ENCODE data around the gene SLC34A3.

The SLC34A3 gene
- total RNA-seq = 0 to 0.12 (median 0) reads per million in 9 experiments

GRCh38 chr9:137230705-137231371 is at the start of gene SLC34A3:
TSS of gene SLC34A3 (plus strand) at chr9:137230901. CDS start at chr9:137231703, 802 bp downstream.
- H3K36me3 Mint-ChIP-seq (ENCODE audit: insufficient read depth) = no peaks in the 10 kb centered on the region
- ATAC-seq (replicated peaks) (no peak), DNase-seq (no peak)
- peaks cover 16 to 38% of the 10 kb centered on the region in 2 donors for H3K27me3 Mint-ChIP-seq
- no peak within 1 kb of the TSS for H3K27ac Mint-ChIP-seq
- H3K4me3 Mint-ChIP-seq = no peak within 1 kb of the TSS
- H3K9me3 Mint-ChIP-seq = no peaks in the 10 kb centered on the region
- H3K4me1 Mint-ChIP-seq (ENCODE audit: low read depth in 2 of 2) = peaks cover 4 to 11% of the 10 kb centered on the region in 2 donors

- peaks cover 11 to 12% of the 10 kb centered on the region in 2 donors for H3K4me1 Mint-ChIP-seq (ENCODE audit: low read depth in 2 of 2)
- no peaks in the 10 kb centered on the region for H3K9me3 Mint-ChIP-seq
- DNase-seq (no peak), ATAC-seq (replicated peaks) (no peak)
- H3K36me3 Mint-ChIP-seq (ENCODE audit: insufficient read depth) = peaks cover 46% of the 10 kb centered on the region
- H3K4me3 Mint-ChIP-seq = no peak overlapping the region
- H3K27ac Mint-ChIP-seq = no peak overlapping the region
- H3K27me3 Mint-ChIP-seq = no peaks in the 10 kb centered on the region
Observed at GRCh38 chr9:137181680-137182079, 49.0 kb upstream of the SLC34A3 start.

- Mint-ChIP-seq H3K4me1 (ENCODE audit: low read depth in 2 of 2) (peaks cover 20 to 21% of the 10 kb centered on the region in 2 donors), H3K36me3 (ENCODE audit: insufficient read depth) (peaks cover 48% of the 10 kb centered on the region), H3K27me3 (no peaks in the 10 kb centered on the region), H3K4me3 (no peak overlapping the region), H3K9me3 (no peaks in the 10 kb centered on the region), H3K27ac (no peak overlapping the region)
- DNase-seq (no peak), ATAC-seq (replicated peaks) (no peak)
Observed at GRCh38 chr9:137182836-137183235, 47.9 kb upstream of the SLC34A3 start.

GRCh38 chr9:137183980-137184595 is 46.6 kb upstream of the SLC34A3 start:
- ATAC-seq (replicated peaks) (no peak), DNase-seq (no peak)
- no peak overlapping the region for H3K4me3 Mint-ChIP-seq
- no peaks in the 10 kb centered on the region for H3K9me3 Mint-ChIP-seq
- H3K27ac Mint-ChIP-seq = no peak overlapping the region
- no peaks in the 10 kb centered on the region for H3K27me3 Mint-ChIP-seq
- H3K36me3 Mint-ChIP-seq (ENCODE audit: insufficient read depth) = peaks cover 53% of the 10 kb centered on the region
- H3K4me1 Mint-ChIP-seq (ENCODE audit: low read depth in 2 of 2) = peaks cover 22 to 26% of the 10 kb centered on the region in 2 donors

GRCh38 chr9:137184881-137185660 is 45.6 kb upstream of the SLC34A3 start:
- H3K4me3 Mint-ChIP-seq = no peak overlapping the region
- DNase-seq (no peak), ATAC-seq (replicated peaks) (no peak)
- H3K36me3 Mint-ChIP-seq (ENCODE audit: insufficient read depth) = peaks cover 59% of the 10 kb centered on the region
- peaks cover 32 to 33% of the 10 kb centered on the region in 2 donors for H3K4me1 Mint-ChIP-seq (ENCODE audit: low read depth in 2 of 2)
- H3K9me3 Mint-ChIP-seq = no peaks in the 10 kb centered on the region
- no peaks in the 10 kb centered on the region for H3K27me3 Mint-ChIP-seq
- H3K27ac Mint-ChIP-seq = no peak overlapping the region

GRCh38 chr9:137185921-137186320 is 44.8 kb upstream of the SLC34A3 start:
- DNase-seq (no peak), ATAC-seq (replicated peaks) (no peak)
- Mint-ChIP-seq H3K9me3 (no peaks in the 10 kb centered on the region), H3K27me3 (no peaks in the 10 kb centered on the region), H3K4me1 (ENCODE audit: low read depth in 2 of 2) (peaks cover 36 to 37% of the 10 kb centered on the region in 2 donors), H3K36me3 (ENCODE audit: insufficient read depth) (peaks cover 63% of the 10 kb centered on the region), H3K27ac (no peak overlapping the region), H3K4me3 (no peak overlapping the region)

- Mint-ChIP-seq H3K9me3 (no peaks in the 10 kb centered on the region), H3K27ac (no peak overlapping the region), H3K27me3 (no peaks in the 10 kb centered on the region), H3K4me1 (ENCODE audit: low read depth in 2 of 2) (peaks cover 36 to 40% of the 10 kb centered on the region in 2 donors), H3K4me3 (peak overlapping the region; percentile 91 to 92), H3K36me3 (ENCODE audit: insufficient read depth) (peaks cover 61% of the 10 kb centered on the region)
- DNase-seq (no peak), ATAC-seq (replicated peaks) (no peak)
Observed at GRCh38 chr9:137186385-137186784, 44.3 kb upstream of the SLC34A3 start.

GRCh38 chr9:137187386-137187785 is 43.3 kb upstream of the SLC34A3 start:
- Mint-ChIP-seq H3K4me1 (ENCODE audit: low read depth in 2 of 2) (peaks cover 36 to 40% of the 10 kb centered on the region in 2 donors), H3K27ac (peak overlapping the region; percentile 82 to 95), H3K27me3 (no peaks in the 10 kb centered on the region), H3K4me3 (peak overlapping the region; percentile 91 to 92), H3K9me3 (no peaks in the 10 kb centered on the region), H3K36me3 (ENCODE audit: insufficient read depth) (peaks cover 51% of the 10 kb centered on the region)
- no peak for ATAC-seq (replicated peaks)
- DNase-seq = no peak

- Mint-ChIP-seq H3K36me3 (ENCODE audit: insufficient read depth) (peaks cover 50% of the 10 kb centered on the region), H3K27me3 (no peaks in the 10 kb centered on the region), H3K4me1 (ENCODE audit: low read depth in 2 of 2) (peaks cover 36 to 40% of the 10 kb centered on the region in 2 donors), H3K27ac (peak overlapping the region; percentile 82 to 95), H3K4me3 (peak overlapping the region; percentile 91 to 92), H3K9me3 (no peaks in the 10 kb centered on the region)
- DNase-seq = no peak
- peak; percentile 26 for ATAC-seq (replicated peaks)
Observed at GRCh38 chr9:137188086-137188489, 42.6 kb upstream of the SLC34A3 start.

GRCh38 chr9:137188490-137189296 is 42.0 kb upstream of the SLC34A3 start, which contains the start of the genes ANAPC2 and SSNA1:
TSS of gene ANAPC2 (minus strand) at chr9:137188560. CDS start at chr9:137188532, 28 bp downstream.
TSS of gene SSNA1 (plus strand) at chr9:137188676. CDS start at chr9:137188727, 51 bp downstream.
- peaks cover 36 to 40% of the 10 kb centered on the region in 2 donors for H3K4me1 Mint-ChIP-seq (ENCODE audit: low read depth in 2 of 2)
- H3K4me3 Mint-ChIP-seq = peak within 1 kb of the TSS; percentile 91 to 92
- ATAC-seq (replicated peaks) (peak; percentile 79), DNase-seq (peak; percentile 92 to 96 (median 96))
- H3K27ac Mint-ChIP-seq = peak within 1 kb of the TSS; percentile 82 to 95
- H3K9me3 Mint-ChIP-seq = no peaks in the 10 kb centered on the region
- no peaks in the 10 kb centered on the region for H3K27me3 Mint-ChIP-seq
- peaks cover 46% of the 10 kb centered on the region for H3K36me3 Mint-ChIP-seq (ENCODE audit: insufficient read depth)

- DNase-seq (no peak), ATAC-seq (replicated peaks) (no peak)
- Mint-ChIP-seq H3K9me3 (no peaks in the 10 kb centered on the region), H3K4me1 (ENCODE audit: low read depth in 2 of 2) (peaks cover 30 to 33% of the 10 kb centered on the region in 2 donors), H3K27me3 (no peaks in the 10 kb centered on the region), H3K27ac (peak overlapping the region; percentile 82 to 95), H3K36me3 (ENCODE audit: insufficient read depth) (peaks cover 37% of the 10 kb centered on the region), H3K4me3 (peak overlapping the region; percentile 91 to 92)
Observed at GRCh38 chr9:137189297-137190295, 41.1 kb upstream of the SLC34A3 start.
